ENCODE measurements around the gene ATF2. TPM values are rescaled to one million over a fixed set of nuclear protein-coding genes. Genes with fewer than 3 reads are reported as not detected.

ATF2 gene
- total and polyA plus RNA-seq, 2 experiments from 2014 or later = 23.0 to 53.5 TPM

GRCh38 chr2:175136334-175137215 is 31.4 kb downstream of the ATF2 start:
- Histone ChIP-seq H3K4me1 (ENCODE audit: insufficient read depth) (peaks cover 7% of the 10 kb centered on the region), H3K36me3 (replicated peaks; ENCODE audit: insufficient read depth, low read depth) (peaks cover 6% of the 10 kb centered on the region), H2AFZ (no peak overlapping the region), H3K27ac (no peak overlapping the region), H3K4me2 (no peak overlapping the region), H3K27me3 (no peaks in the 10 kb centered on the region), H3K9me2 (replicated peaks; ENCODE audit: insufficient read depth) (no peaks in the 10 kb centered on the region), H3K4me3 (no peak overlapping the region), H3K9me3 (ENCODE audit: low read depth) (no peaks in the 10 kb centered on the region), H3K79me2 (peaks cover 62% of the 10 kb centered on the region), H4K20me1 (ENCODE audit: insufficient read depth, poor library complexity, severe bottlenecking) (peaks cover 25% of the 10 kb centered on the region)
- TF ChIP-seq EZH2phosphoT487 (IDR thresholded peaks at IDR 0.05; ENCODE audit: low read depth, severe bottlenecking, unreplicated experiment) = no peak
- no peak for TF ChIP-seq CTCF (IDR thresholded peaks at IDR 0.05; ENCODE audit: poor library complexity)
- no peak for TF ChIP-seq EZH2 (IDR thresholded peaks at IDR 0.05; ENCODE audit: borderline replicate concordance)
- DNase-seq (ENCODE audit: low spot score) = no peak

GRCh38 chr2:175135862-175136261 is 32.1 kb downstream of the ATF2 start:
- Histone ChIP-seq H3K4me3 (no peak overlapping the region), H3K79me2 (peaks cover 62% of the 10 kb centered on the region), H3K27ac (no peak overlapping the region), H4K20me1 (ENCODE audit: insufficient read depth, poor library complexity, severe bottlenecking) (peaks cover 22% of the 10 kb centered on the region), H3K4me1 (ENCODE audit: insufficient read depth) (peaks cover 7% of the 10 kb centered on the region), H3K4me2 (no peak overlapping the region), H3K9me3 (ENCODE audit: low read depth) (no peaks in the 10 kb centered on the region), H3K27me3 (no peaks in the 10 kb centered on the region), H2AFZ (no peak overlapping the region), H3K9me2 (replicated peaks; ENCODE audit: insufficient read depth) (no peaks in the 10 kb centered on the region), H3K36me3 (replicated peaks; ENCODE audit: insufficient read depth, low read depth) (peaks cover 6% of the 10 kb centered on the region)
- no peak for TF ChIP-seq CTCF (IDR thresholded peaks at IDR 0.05; ENCODE audit: poor library complexity)
- no peak for TF ChIP-seq EZH2 (IDR thresholded peaks at IDR 0.05; ENCODE audit: borderline replicate concordance)
- TF ChIP-seq EZH2phosphoT487 (IDR thresholded peaks at IDR 0.05; ENCODE audit: low read depth, severe bottlenecking, unreplicated experiment) = no peak
- DNase-seq (ENCODE audit: low spot score) = no peak
- WGBS (ENCODE audit: low lambda C conversion rate, missing lambda C conversion rate) = 82% methylated on average over 2 of the region's 2 CpGs

GRCh38 chr2:175135177-175135576 is 32.8 kb downstream of the ATF2 start:
- 77% methylated on average over 3 of the region's 3 CpGs for WGBS (ENCODE audit: low lambda C conversion rate, missing lambda C conversion rate)
- DNase-seq (ENCODE audit: low spot score) = no peak
- H2AFZ ChIP-seq = no peak overlapping the region
- H4K20me1 ChIP-seq (ENCODE audit: insufficient read depth, poor library complexity, severe bottlenecking) = peaks cover 17% of the 10 kb centered on the region
- H3K36me3 ChIP-seq (replicated peaks; ENCODE audit: insufficient read depth, low read depth) = peaks cover 6% of the 10 kb centered on the region
- H3K27me3 ChIP-seq = no peaks in the 10 kb centered on the region
- peaks cover 7% of the 10 kb centered on the region for H3K4me1 ChIP-seq (ENCODE audit: insufficient read depth)
- peaks cover 56% of the 10 kb centered on the region for H3K79me2 ChIP-seq
- no peak overlapping the region for H3K4me2 ChIP-seq
- no peaks in the 10 kb centered on the region for H3K9me3 ChIP-seq (ENCODE audit: low read depth)
- no peak overlapping the region for H3K4me3 ChIP-seq
- TF ChIP-seq EZH2 (IDR thresholded peaks at IDR 0.05; ENCODE audit: borderline replicate concordance) (no peak), CTCF (IDR thresholded peaks at IDR 0.05; ENCODE audit: poor library complexity) (no peak), EZH2phosphoT487 (IDR thresholded peaks at IDR 0.05; ENCODE audit: low read depth, severe bottlenecking, unreplicated experiment) (no peak)
- H3K9me2 ChIP-seq (replicated peaks; ENCODE audit: insufficient read depth) = no peaks in the 10 kb centered on the region
- H3K27ac ChIP-seq = no peak overlapping the region
